Body of pancreas (tissue), 4 donors: ENCODE measurements around the gene ACTR3. TPM values are rescaled to one million over a fixed set of nuclear protein-coding genes. Genes with fewer than 3 reads are reported as not detected.

ENCODE experiments used
- ATAC-seq: fragments of 150-250 bp; one replicate; pipeline ENCODE4 v1.9.1; 2016
- DNase-seq, 4 donors: peaks; one replicate each; pipeline ENCODE4 v3.0.0-alpha.2; 2019
- H3K27ac ChIP-seq, 4 donors: fragments of 200-600 bp; sonication (generic); 1 replicate in 3 of 4; 2 replicates in 1 of 4; pipeline versions ENCODE4 v1.5.1 to v1.6.1; 2016 to 2019; ENCODE audit warnings: mild to moderate bottlenecking in 1 of 4, mixed read lengths in 1 of 4, moderate library complexity in 1 of 4
- H3K27me3 ChIP-seq, 2 donors: fragments of 200-600 bp; sonication (generic); one replicate each; pipeline ENCODE4 v1.6.0; 2016; ENCODE audit warnings: mild to moderate bottlenecking in 1 of 2
- H3K36me3 ChIP-seq, 2 donors: fragments of 200-600 bp; sonication (generic); replicated peaks in 1 of 2; 2 replicates each; pipeline ENCODE4 v1.5.1; 2016; ENCODE audit warnings: low read depth in 2 of 2; ENCODE audit not compliant: insufficient read depth in 1 of 2
- H3K4me1 ChIP-seq: fragments of 200-600 bp; sonication (generic); one replicate; pipeline ENCODE4 v1.6.0; 2016
- H3K4me3 ChIP-seq, 2 donors: fragments of 200-600 bp; sonication (generic); 1 replicate in 1 of 2; 2 replicates in 1 of 2; pipeline ENCODE4 v1.5.1; 2016 to 2019
- H3K9me3 ChIP-seq, 3 donors: fragments of 200-600 bp; sonication (generic); 1 replicate in 2 of 3; 2 replicates in 1 of 3; pipeline ENCODE4 v1.5.1; 2016
- CTCF ChIP-seq, 7 experiments: fragments of 450-650 bp in 4 of 7; fragments of 200-600 bp in 3 of 7; sonication (generic) in 3 of 7; IDR thresholded peaks; one replicate each; pipeline ENCODE4 v1.5.1; 2016 to 2019; ENCODE audit warnings: antibody characterized with exemption in 7 of 7
- POLR2A ChIP-seq, 3 donors: fragments of 450-650 bp; IDR thresholded peaks; one replicate each; pipeline ENCODE4 v1.6.1; 2016; ENCODE audit warnings: antibody characterized with exemption in 3 of 3, mild to moderate bottlenecking in 2 of 3
- WGBS, 2 donors: methylation state at CpG; one replicate each; pipeline ENCODE4 v1.1.5; 2017; 5-methylcytosine and 5-hydroxymethylcytosine counted together
- intact Hi-C: fragments of 100-400 bp; cut with DNase I; formaldehyde crosslinking; loops from one replicate; pipeline ENCODE4 v1.15.1; 2023
- total RNA-seq, 2 donors: library from RNA; depleted of rRNA; stranded (reverse); fragments of >200 nt; gene quantifications; one replicate each; pipeline ENCODE4 v1.1.0, GENCODE V29; 2016

The ACTR3 gene
- total RNA-seq, 2 donors from 2014 or later = 35.9 to 43.8 TPM

GRCh38 chr2:113922335-113922734, 32.4 kb downstream of the ACTR3 start:
- H3K27me3 ChIP-seq = no peaks in the 10 kb centered on the region
- TF ChIP-seq POLR2A (IDR thresholded peaks at IDR 0.05) (no peak), CTCF (IDR thresholded peaks at IDR 0.05) (no peak)
- DNase-seq (no peak), ATAC-seq (no peak)
- H3K36me3 ChIP-seq = peaks cover 0 to 3% of the 10 kb centered on the region in 2 donors
- intact Hi-C loops = no loop called here
- no peaks in the 10 kb centered on the region for H3K9me3 ChIP-seq
- 94 to 97% methylated on average over 6 of the region's 6 CpGs for whole genome bisulfite sequencing, 2 donors
- no peaks in the 10 kb centered on the region for H3K4me1 ChIP-seq
- no peak overlapping the region for H3K4me3 ChIP-seq
- no peak overlapping the region for H3K27ac ChIP-seq

DNA sequence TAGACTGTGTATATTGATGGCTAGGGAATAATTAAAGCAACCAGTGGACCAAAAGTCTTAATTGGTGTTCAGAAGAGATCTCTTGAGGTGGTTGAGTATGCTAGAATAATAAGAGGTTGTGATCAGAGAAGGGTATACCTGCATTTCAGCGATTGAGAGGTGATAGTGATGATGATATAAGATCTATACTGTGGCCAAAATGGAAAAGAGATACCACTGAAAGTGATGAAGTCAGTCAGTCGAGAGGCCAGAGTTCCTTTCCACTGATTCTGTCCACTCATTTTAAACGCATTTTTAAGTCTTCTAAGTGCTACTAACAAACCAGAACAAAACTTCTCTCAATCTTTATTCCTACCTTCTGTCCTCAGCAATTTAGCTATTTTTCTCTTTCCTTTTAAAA, 32.9 kb downstream of the ACTR3 start:
- Histone ChIP-seq H3K4me3 (no peak overlapping the region), H3K27ac (no peak overlapping the region), H3K36me3 (peaks cover 0 to 5% of the 10 kb centered on the region in 2 donors), H3K9me3 (no peaks in the 10 kb centered on the region), H3K4me1 (no peaks in the 10 kb centered on the region), H3K27me3 (no peaks in the 10 kb centered on the region)
- DNase-seq (no peak), ATAC-seq (no peak)
- intact Hi-C loops = no loop called here
- TF ChIP-seq CTCF (IDR thresholded peaks at IDR 0.05) (no peak), POLR2A (IDR thresholded peaks at IDR 0.05) (no peak)
- 74 to 93% methylated on average over 3 of the region's 3 CpGs for WGBS, 2 donors

GRCh38 chr2:113925884-113926283, 36.0 kb downstream of the ACTR3 start:
- Histone ChIP-seq H3K27me3 (no peaks in the 10 kb centered on the region), H3K27ac (no peak overlapping the region), H3K36me3 (peaks cover 0 to 3% of the 10 kb centered on the region in 2 donors), H3K4me3 (no peak overlapping the region), H3K4me1 (no peaks in the 10 kb centered on the region), H3K9me3 (no peaks in the 10 kb centered on the region)
- no peak for TF ChIP-seq POLR2A (IDR thresholded peaks at IDR 0.05)
- no peak for TF ChIP-seq CTCF (IDR thresholded peaks at IDR 0.05)
- DNase-seq = no peak
- intact Hi-C loops = no loop called here
- ATAC-seq = no peak
- 77 to 78% methylated on average over 6 of the region's 6 CpGs for WGBS, 2 donors

- Histone ChIP-seq H3K36me3 (peaks cover 0 to 3% of the 10 kb centered on the region in 2 donors), H3K27me3 (no peaks in the 10 kb centered on the region)
- intact Hi-C loops = no loop called here
Observed at GRCh38 chr2:113926314-113926713, 36.4 kb downstream of the ACTR3 start.

More at GRCh38 chr2:113926314-113926713, 36.4 kb downstream of the ACTR3 start:
- Histone ChIP-seq H3K9me3 (no peaks in the 10 kb centered on the region), H3K4me1 (no peaks in the 10 kb centered on the region), H3K4me3 (no peak overlapping the region), H3K27ac (no peak overlapping the region)
- DNase-seq (no peak), ATAC-seq (no peak)
- TF ChIP-seq CTCF (IDR thresholded peaks at IDR 0.05) (no peak), POLR2A (IDR thresholded peaks at IDR 0.05) (no peak)
- 94 to 99% methylated on average over 3 of the region's 3 CpGs for WGBS, 2 donors
